Stomach (tissue), 4 donors: ENCODE data around the gene VWA2.

Source experiments
- EP300 ChIP-seq: sonication (generic); formaldehyde crosslinking; IDR thresholded peaks from one replicate; pipeline ENCODE4 v1.6.1; 2017; ENCODE audit warnings: antibody characterized with exemption
- POLR2A ChIP-seq, 4 donors: fragments of 450-650 bp; IDR thresholded peaks; one replicate each; pipeline ENCODE4 v1.6.1; 2016; ENCODE audit warnings: antibody characterized with exemption in 4 of 4, control low read depth in 2 of 4, mild to moderate bottlenecking in 1 of 4, moderate library complexity in 1 of 4
- TF ChIP-seq, protein P1 (sequence below), 7 experiments: fragments of 450-650 bp in 4 of 7; fragments of 200-600 bp in 3 of 7; sonication (generic) in 3 of 7; IDR thresholded peaks; one replicate each; pipeline ENCODE4 v1.5.1; 2016 to 2019; ENCODE audit warnings: antibody characterized with exemption in 7 of 7, control low read depth in 2 of 7, mild to moderate bottlenecking in 1 of 7

DNA sequence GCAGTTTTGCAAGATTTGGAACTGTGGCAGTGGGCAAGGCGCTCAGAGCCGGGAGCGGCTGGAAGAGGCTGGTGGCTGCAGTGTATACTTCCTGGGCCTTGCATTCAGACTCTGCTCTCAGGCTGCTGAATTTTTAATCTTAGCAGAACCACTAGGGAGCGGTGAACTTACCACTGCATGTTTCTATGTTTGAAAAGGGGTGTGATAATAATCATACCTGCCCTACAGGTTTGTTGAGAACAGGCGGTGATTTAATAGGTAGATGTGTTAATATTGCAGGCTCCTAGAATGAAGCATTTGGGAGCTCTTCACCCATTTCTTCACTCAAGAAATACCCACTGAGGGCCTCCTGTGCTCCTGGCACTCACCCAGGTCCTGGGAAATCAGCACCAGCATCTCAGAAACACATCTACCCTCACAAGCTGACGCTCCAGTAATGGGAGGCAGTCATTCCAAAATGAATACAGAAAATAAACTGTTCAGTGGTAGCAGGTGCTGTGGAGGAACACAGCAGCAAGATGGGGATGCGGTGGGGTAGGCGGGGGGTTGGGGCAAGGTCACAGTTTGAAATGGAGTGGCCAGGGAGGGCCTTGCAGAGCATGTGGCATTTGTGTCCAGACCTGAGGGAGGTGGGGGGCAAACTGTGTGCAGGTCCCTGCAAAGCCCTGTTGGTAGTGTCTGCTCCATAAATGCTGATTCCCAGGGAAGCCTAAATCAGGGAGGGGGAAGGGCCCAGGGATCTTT is 41.0 kb downstream of the VWA2 start:
- TF ChIP-seq, protein P1, sequence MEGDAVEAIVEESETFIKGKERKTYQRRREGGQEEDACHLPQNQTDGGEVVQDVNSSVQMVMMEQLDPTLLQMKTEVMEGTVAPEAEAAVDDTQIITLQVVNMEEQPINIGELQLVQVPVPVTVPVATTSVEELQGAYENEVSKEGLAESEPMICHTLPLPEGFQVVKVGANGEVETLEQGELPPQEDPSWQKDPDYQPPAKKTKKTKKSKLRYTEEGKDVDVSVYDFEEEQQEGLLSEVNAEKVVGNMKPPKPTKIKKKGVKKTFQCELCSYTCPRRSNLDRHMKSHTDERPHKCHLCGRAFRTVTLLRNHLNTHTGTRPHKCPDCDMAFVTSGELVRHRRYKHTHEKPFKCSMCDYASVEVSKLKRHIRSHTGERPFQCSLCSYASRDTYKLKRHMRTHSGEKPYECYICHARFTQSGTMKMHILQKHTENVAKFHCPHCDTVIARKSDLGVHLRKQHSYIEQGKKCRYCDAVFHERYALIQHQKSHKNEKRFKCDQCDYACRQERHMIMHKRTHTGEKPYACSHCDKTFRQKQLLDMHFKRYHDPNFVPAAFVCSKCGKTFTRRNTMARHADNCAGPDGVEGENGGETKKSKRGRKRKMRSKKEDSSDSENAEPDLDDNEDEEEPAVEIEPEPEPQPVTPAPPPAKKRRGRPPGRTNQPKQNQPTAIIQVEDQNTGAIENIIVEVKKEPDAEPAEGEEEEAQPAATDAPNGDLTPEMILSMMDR (IDR thresholded peaks at IDR 0.05), result peak in 1 of 7 experiments; percentile 14
- TF ChIP-seq POLR2A (IDR thresholded peaks at IDR 0.05) (no peak), EP300 (no peak)
